Ovary (tissue), 9 donors: ENCODE data around the gene RD3L. TPM values are rescaled to one million over a fixed set of nuclear protein-coding genes. Genes with fewer than 3 reads are reported as not detected.
A peak's percentile ranks its signal among the peaks of the same experiment; 100 is the strongest.

Experiments
- DNase-seq, 5 donors: peaks; one replicate each; pipeline ENCODE4 v3.0.0-alpha.2; 2019 to 2020
- H3K27ac ChIP-seq, 2 donors: fragments of 200-600 bp; one replicate each; pipeline versions ENCODE4 v1.5.1 to v1.8.0; 2019 to 2022
- H3K27me3 ChIP-seq: fragments of 200-600 bp; one replicate; pipeline ENCODE4 v1.8.0; 2022
- H3K36me3 ChIP-seq: fragments of 200-600 bp; sonication (generic); one replicate; pipeline ENCODE4 v1.5.1; 2019
- H3K4me1 ChIP-seq: one replicate; pipeline ENCODE4 v1.8.1; 2013; ENCODE audit warnings: mild to moderate bottlenecking, moderate library complexity; ENCODE audit not compliant: insufficient read depth
- H3K4me3 ChIP-seq: fragments of 200-600 bp; sonication (generic); one replicate; pipeline ENCODE4 v1.5.1; 2017
- H3K9me3 ChIP-seq, 2 donors: fragments of 200-600 bp in 1 of 2; sonication (generic) in 1 of 2; one replicate each; pipeline versions ENCODE4 v1.5.1 to v1.8.1; 2013 to 2019; ENCODE audit warnings: mild to moderate bottlenecking in 1 of 2, moderate library complexity in 1 of 2
- CTCF ChIP-seq, 3 donors: fragments of 450-650 bp in 2 of 3; fragments of 200-600 bp in 1 of 3; IDR thresholded peaks; one replicate each; pipeline versions ENCODE4 v1.5.1 to v1.8.0; 2016 to 2022; ENCODE audit warnings: antibody characterized with exemption in 3 of 3, mild to moderate bottlenecking in 1 of 3
- EP300 ChIP-seq: sonication (generic); formaldehyde crosslinking; IDR thresholded peaks from one replicate; pipeline ENCODE4 v1.6.1; 2017; ENCODE audit warnings: antibody characterized with exemption
- POLR2A ChIP-seq: fragments of 450-650 bp; IDR thresholded peaks from one replicate; pipeline ENCODE4 v1.6.1; 2017; ENCODE audit warnings: antibody characterized with exemption, mild to moderate bottlenecking, moderate library complexity
- WGBS, 3 donors: extraction: QIAGEN DNeasy Blood & Tissue Kit in 1 of 3; methylation state at CpG; one replicate each; pipeline versions ENCODE4 v1.1.5 to v1.1.7; 2013 to 2017; 5-methylcytosine and 5-hydroxymethylcytosine counted together
- intact Hi-C, 4 donors: fragments of 100-400 bp; cut with DNase I; formaldehyde crosslinking; loops; one replicate each; pipeline versions ENCODE4 v1.11.0 to v1.15.1; 2022 to 2023
- polyA plus RNA-seq, 2 donors: library from polyadenylated mRNA; stranded (reverse); fragments of 200-250 nt in 1 of 2; fragments of 350-450 nt in 1 of 2; fragmentation: Illumina TruSeq in 1 of 2; extraction: RNeasy Lipid Tissue Mini Kit (QIAGEN cat#74804) in 1 of 2; gene quantifications; one replicate each; pipeline ENCODE4 v1.2.3, GENCODE V29; 2013 to 2014
- total RNA-seq, 7 donors: library from RNA; depleted of rRNA in 2 of 7; stranded (reverse); fragments of >200 nt in 2 of 7; fragmentation: NEBNext Ultra II Directional in 3 of 7; extraction: Animal tissue kit (Norgen Biotek cat#: 25700) in 3 of 7; gene quantifications; one replicate each; pipeline versions ENCODE4 v1.1.0 to v1.2.4, GENCODE V29; 2016 to 2023
- donor health status: DM: no; HTN: no; CAD: no; lungs with moderate emphysema.
- donor health status: DM: no; HTN: no; CAD: no.
- donor health status: Bipolar disorder and iron deficiency.
- donor health status: DM: yes; HTN: yes; CAD: no.
- donor health status: DM: no; HTN: no; CAD: no.
- donor health status: DM: yes; HTN: yes; CAD: no.

The RD3L gene
- total and polyA plus RNA-seq, 9 donors, result not detected

DNA sequence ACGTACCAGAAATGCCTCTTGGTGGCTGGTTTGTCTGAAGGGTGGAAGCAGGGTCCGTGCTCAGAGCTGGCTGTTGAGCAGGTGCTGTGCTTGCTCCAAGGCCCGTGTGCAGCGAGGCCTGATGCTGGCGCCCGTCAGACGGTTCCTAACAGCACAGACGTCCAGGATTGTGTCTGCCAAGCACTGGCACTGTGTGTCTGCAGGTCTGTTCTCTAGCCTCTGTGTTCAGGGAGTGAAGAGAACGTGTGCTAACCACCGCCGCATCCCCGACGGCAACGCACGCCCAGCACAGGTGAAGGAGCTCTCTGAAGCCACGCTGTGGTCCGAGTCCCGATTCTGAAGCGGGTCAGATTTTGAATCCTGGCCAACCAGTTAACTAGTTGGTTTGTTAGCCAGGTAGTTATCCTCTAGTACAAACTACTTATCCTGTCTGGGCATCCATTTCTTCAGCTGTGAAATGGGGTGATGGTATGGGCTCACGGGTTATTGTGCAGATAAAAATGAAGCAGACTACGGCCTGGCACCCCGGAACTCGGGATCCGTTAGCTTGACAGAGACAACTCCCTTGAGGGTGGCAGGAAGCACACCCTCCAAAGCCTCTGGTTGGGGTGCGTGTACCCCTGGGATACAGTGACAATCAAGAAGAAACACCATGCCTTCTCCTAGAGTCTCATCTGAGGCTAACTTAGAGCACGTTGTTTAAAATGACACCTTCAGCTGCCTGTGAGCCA lies 32.6 kb downstream of the RD3L start:
- TF ChIP-seq CTCF (IDR thresholded peaks at IDR 0.05), result no peak
- TF ChIP-seq EP300, result no peak
- no peak for TF ChIP-seq POLR2A
- DNase-seq, result peak in 1 of 5 donors; percentile 26
- Histone ChIP-seq H3K27ac (no peak overlapping the region), H3K9me3 (no peaks in the 10 kb centered on the region), H3K27me3 (no peaks in the 10 kb centered on the region), H3K36me3 (no peaks in the 10 kb centered on the region), H3K4me3 (no peak overlapping the region), H3K4me1 (no peaks in the 10 kb centered on the region)
- WGBS, 3 donors, result 71 to 82% (median 74%) methylated on average over 26 of the region's 26 CpGs
- intact Hi-C loops, result loop anchor here (2.0 to 10.0 kb wide), 3 partner anchors 101 to 335 kb away; no protein-coding TSS in a partner anchor

DNA sequence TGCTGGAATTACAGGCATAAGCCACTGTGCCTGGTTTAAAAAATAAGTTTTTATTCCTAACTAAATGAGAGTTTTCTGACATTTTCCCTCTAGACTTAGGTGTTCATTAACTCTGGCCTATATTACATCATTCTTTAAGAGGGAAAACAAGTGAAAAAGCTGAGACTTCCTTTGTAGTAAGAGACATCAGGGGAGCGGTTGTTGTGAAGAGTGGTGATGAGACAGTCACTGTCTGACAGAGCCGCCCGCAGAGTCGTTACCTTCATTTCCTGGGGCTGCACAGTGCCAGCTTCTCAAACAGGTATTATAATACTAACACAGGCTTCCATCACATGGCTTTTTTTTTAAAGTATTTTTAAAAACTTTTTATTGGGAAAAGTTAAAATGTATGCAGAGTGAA lies 33.7 kb downstream of the RD3L start:
- Histone ChIP-seq H3K27me3 (no peaks in the 10 kb centered on the region), H3K36me3 (no peaks in the 10 kb centered on the region), H3K4me1 (no peaks in the 10 kb centered on the region), H3K27ac (no peak overlapping the region), H3K4me3 (no peak overlapping the region), H3K9me3 (no peaks in the 10 kb centered on the region)
- intact Hi-C loops, result loop anchor here in 1 of 4 donors (5.0 kb wide), 1 partner anchor 101 kb away; no protein-coding TSS in a partner anchor
- WGBS, 3 donors, result 92 to 98% (median 95%) methylated on average over 4 of the region's 4 CpGs
- TF ChIP-seq CTCF (IDR thresholded peaks at IDR 0.05) (no peak), EP300 (no peak), POLR2A (no peak)
- DNase-seq, result no peak

- intact Hi-C loops, result loop anchor here in 1 of 4 donors (5.0 kb wide), 1 partner anchor 99 kb away; no protein-coding TSS in a partner anchor
- Histone ChIP-seq H3K4me3 (no peak overlapping the region), H3K36me3 (no peaks in the 10 kb centered on the region), H3K27me3 (no peaks in the 10 kb centered on the region), H3K27ac (no peak overlapping the region), H3K4me1 (no peaks in the 10 kb centered on the region), H3K9me3 (no peaks in the 10 kb centered on the region)
- 46 to 50% (median 49%) methylated on average over 22 of the region's 22 CpGs for WGBS, 3 donors
- no peak for TF ChIP-seq EP300
- no peak for TF ChIP-seq CTCF (IDR thresholded peaks at IDR 0.05)
- TF ChIP-seq POLR2A, result no peak
- DNase-seq, result no peak
These were observed 36.4 kb downstream of the RD3L start for GRCh38 chr14:103905842-103906456.

- intact Hi-C loops, result loop anchor here in 1 of 4 donors (5.0 kb wide), 1 partner anchor 97 kb away; no protein-coding TSS in a partner anchor
- Histone ChIP-seq H3K4me3 (no peak overlapping the region), H3K9me3 (no peaks in the 10 kb centered on the region), H3K27ac (no peak overlapping the region), H3K36me3 (no peaks in the 10 kb centered on the region), H3K27me3 (no peaks in the 10 kb centered on the region), H3K4me1 (no peaks in the 10 kb centered on the region)
- no peak for DNase-seq
- TF ChIP-seq EP300 (no peak), CTCF (IDR thresholded peaks at IDR 0.05) (no peak), POLR2A (no peak)
- 96 to 100% (median 98%) methylated on average over 2 of the region's 2 CpGs for WGBS, 3 donors
These were observed 37.7 kb downstream of the RD3L start for GRCh38 chr14:103904493-103905107.
